Anterior cingulate cortex (tissue), 58 donors: ENCODE results near the gene ATP5PO.
"Not testable (repeated sequence)": the region's sequence is repeated elsewhere in the genome, so short reads cannot be mapped to it uniquely, and the experiment has no call there.

ENCODE experiments used
- DNase-seq, 58 donors: peaks; one replicate each; lab custom pipeline; 2025; lab: John Stamatoyannopoulos, UW

Gene ATP5PO

GRCh38 chr21:33872881-33873515 is 42.6 kb downstream of the ATP5PO start:
- DNase-seq, result no peak

- DNase-seq, result no peak
Measured at GRCh38 chr21:33871171-33871570, 44.4 kb downstream of the ATP5PO start.

GRCh38 chr21:33870768-33871167 is 44.8 kb downstream of the ATP5PO start:
- no peak for DNase-seq

- DNase-seq, result peak in 3 of 58 donors; percentile 4 to 43 (median 10)
Measured at GRCh38 chr21:33869873-33870272, 45.7 kb downstream of the ATP5PO start.

- DNase-seq, result not testable (repeated sequence)
Measured at GRCh38 chr21:33867868-33868267, 47.7 kb downstream of the ATP5PO start.

- DNase-seq, result no peak
Measured at GRCh38 chr21:33866826-33867225, 48.8 kb downstream of the ATP5PO start.

GRCh38 chr21:33865996-33866575 is 49.5 kb downstream of the ATP5PO start:
- DNase-seq, result no peak

- DNase-seq, result no peak
Measured at GRCh38 chr21:33865176-33865575, 50.4 kb downstream of the ATP5PO start.

GRCh38 chr21:33864150-33864549 is 51.5 kb downstream of the ATP5PO start:
- no peak for DNase-seq

GRCh38 chr21:33863191-33863590 is 52.4 kb downstream of the ATP5PO start:
- DNase-seq, result not testable (repeated sequence)

GRCh38 chr21:33861125-33861524 is 54.5 kb downstream of the ATP5PO start:
- DNase-seq, result no peak

- no peak for DNase-seq
Measured at GRCh38 chr21:33860332-33860879, 55.2 kb downstream of the ATP5PO start.

GRCh38 chr21:33859373-33860102 is 56.1 kb downstream of the ATP5PO start:
- DNase-seq, result no peak

- peak in 2 of 58 donors; percentile 8 to 14 for DNase-seq
Measured at GRCh38 chr21:33858667-33859372, 56.8 kb downstream of the ATP5PO start.

- DNase-seq, result no peak
Measured at GRCh38 chr21:33857846-33858666, 57.5 kb downstream of the ATP5PO start.

GRCh38 chr21:33856893-33857527 is 58.6 kb downstream of the ATP5PO start:
- DNase-seq, result no peak

- no peak for DNase-seq
Measured at GRCh38 chr21:33855190-33855589, 60.4 kb downstream of the ATP5PO start.

- no peak for DNase-seq
Measured at GRCh38 chr21:33854604-33855003, 61.0 kb downstream of the ATP5PO start.
